ENCODE results near the gene WWOX. TPM values are rescaled to one million over a fixed set of nuclear protein-coding genes. Genes with fewer than 3 reads are reported as not detected.

Gene WWOX
- total RNA-seq, 1 experiment from 2014 or later = 28.3 TPM

DNA sequence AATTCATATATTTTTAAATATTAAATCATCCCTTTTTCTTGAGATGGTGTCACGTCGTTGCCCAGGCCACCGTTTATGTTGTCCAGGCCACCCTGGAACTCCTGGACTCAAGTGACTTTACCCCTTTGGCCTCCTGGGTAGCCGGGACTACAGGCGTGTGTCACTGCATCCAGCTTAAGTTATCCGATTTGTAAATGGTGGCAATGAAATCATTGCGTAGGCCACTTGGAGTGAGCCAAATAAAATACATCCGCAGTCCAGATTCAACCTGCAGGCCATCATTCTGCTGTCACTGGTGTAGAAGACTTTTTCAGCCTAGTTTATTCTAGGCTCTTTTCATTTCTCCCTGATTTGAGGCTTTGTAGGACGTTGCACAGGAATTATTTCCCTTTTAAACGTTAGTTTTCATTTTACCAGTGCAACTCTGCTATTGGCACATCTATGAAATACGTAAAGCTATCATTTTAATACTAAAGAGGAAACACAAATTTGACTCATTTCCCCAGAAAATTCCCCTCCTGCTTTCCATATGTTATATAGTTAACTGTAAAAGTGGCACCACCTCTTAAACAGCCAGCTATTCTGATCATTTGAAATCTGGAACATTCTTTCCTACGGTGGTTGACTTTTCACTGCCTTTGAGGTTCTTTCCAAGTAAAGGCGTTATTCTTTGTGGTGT lies 1051.3 kb downstream of the WWOX start:
- TF ChIP-seq CTCF (conservative IDR thresholded peaks at IDR 0.05; ENCODE audit: low read depth, low read length) (no peak), EZH2 (IDR thresholded peaks at IDR 0.05; ENCODE audit: low read length, unreplicated experiment) (no peak), EZH2phosphoT487 (IDR thresholded peaks at IDR 0.05; ENCODE audit: borderline replicate concordance, low read length) (no peak)
- CTCF ChIA-PET = no interaction called here
- Histone ChIP-seq H4K20me1 (ENCODE audit: low read length) (no peaks in the 10 kb centered on the region), H3K4me3 (ENCODE audit: low read length) (no peak overlapping the region), H2AFZ (ENCODE audit: low read length) (no peak overlapping the region), H3K36me3 (ENCODE audit: low read depth, low read length) (no peaks in the 10 kb centered on the region), H3K4me1 (ENCODE audit: insufficient read depth, low read length) (no peaks in the 10 kb centered on the region), H3K9me2 (replicated peaks; ENCODE audit: low read length) (no peaks in the 10 kb centered on the region), H3K79me2 (ENCODE audit: low read length) (no peaks in the 10 kb centered on the region), H3K9me3 (ENCODE audit: low read length) (no peaks in the 10 kb centered on the region), H3F3A (ENCODE audit: low read length, unreplicated experiment) (no peaks in the 10 kb centered on the region), H3K9ac (ENCODE audit: low read length) (no peak overlapping the region), H3K27ac (ENCODE audit: low read length) (no peak overlapping the region), H3K4me2 (ENCODE audit: low read length) (no peak overlapping the region), H3K27me3 (ENCODE audit: low read length) (no peaks in the 10 kb centered on the region)
- DNase-seq = no peak
- intact Hi-C loops (cut with micrococcal nuclease) = no loop called here
- ATAC-seq = no peak
- POLR2A ChIA-PET (ENCODE audit: unreplicated experiment) = no interaction called here
- no TSS peak for BruUV-seq (replicated peaks)

DNA sequence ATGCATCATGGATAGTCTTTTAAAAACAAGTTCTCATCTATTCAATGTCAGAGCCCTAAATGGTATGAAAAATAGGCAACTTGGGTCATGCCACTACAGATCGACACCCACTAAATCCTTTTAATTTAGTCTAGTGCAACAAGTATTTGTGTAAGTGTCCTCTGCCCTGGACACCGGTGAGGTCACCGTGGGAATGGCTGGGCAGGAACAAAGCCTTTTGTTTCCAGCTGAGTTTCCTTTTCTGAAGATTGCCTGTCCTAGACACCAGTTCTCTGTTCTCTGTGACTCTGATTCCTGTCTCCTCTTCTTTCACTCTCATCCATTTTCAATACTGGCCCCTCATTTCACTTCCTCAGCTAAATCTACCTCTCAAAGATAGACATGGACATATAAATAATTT lies 1054.6 kb downstream of the WWOX start:
- ATAC-seq (no peak), DNase-seq (no peak)
- ChIA-PET CTCF (no interaction called here), POLR2A (ENCODE audit: unreplicated experiment) (no interaction called here)
- Histone ChIP-seq H3K36me3 (ENCODE audit: low read depth, low read length) (no peaks in the 10 kb centered on the region), H4K20me1 (ENCODE audit: low read length) (no peaks in the 10 kb centered on the region), H3K9ac (ENCODE audit: low read length) (no peak overlapping the region), H3K79me2 (ENCODE audit: low read length) (no peaks in the 10 kb centered on the region), H3K4me3 (ENCODE audit: low read length) (no peak overlapping the region), H2AFZ (ENCODE audit: low read length) (no peak overlapping the region), H3K4me1 (ENCODE audit: insufficient read depth, low read length) (no peaks in the 10 kb centered on the region), H3K9me2 (replicated peaks; ENCODE audit: low read length) (no peaks in the 10 kb centered on the region), H3K9me3 (ENCODE audit: low read length) (no peaks in the 10 kb centered on the region), H3K27me3 (ENCODE audit: low read length) (no peaks in the 10 kb centered on the region), H3K4me2 (ENCODE audit: low read length) (no peak overlapping the region), H3F3A (ENCODE audit: low read length, unreplicated experiment) (no peaks in the 10 kb centered on the region), H3K27ac (ENCODE audit: low read length) (no peak overlapping the region)
- intact Hi-C loops (cut with micrococcal nuclease) = no loop called here
- TF ChIP-seq EZH2phosphoT487 (IDR thresholded peaks at IDR 0.05; ENCODE audit: borderline replicate concordance, low read length) (no peak), CTCF (conservative IDR thresholded peaks at IDR 0.05; ENCODE audit: low read depth, low read length) (no peak), EZH2 (IDR thresholded peaks at IDR 0.05; ENCODE audit: low read length, unreplicated experiment) (no peak)
- BruUV-seq (replicated peaks) = no TSS peak

GRCh38 chr16:79155471-79155870 lies 1056.0 kb downstream of the WWOX start:
- no peaks in the 10 kb centered on the region for H3K9me3 ChIP-seq (ENCODE audit: low read length)
- ATAC-seq (no peak), DNase-seq (no peak)
- TF ChIP-seq EZH2phosphoT487 (IDR thresholded peaks at IDR 0.05; ENCODE audit: borderline replicate concordance, low read length) (no peak), EZH2 (IDR thresholded peaks at IDR 0.05; ENCODE audit: low read length, unreplicated experiment) (no peak), CTCF (conservative IDR thresholded peaks at IDR 0.05; ENCODE audit: low read depth, low read length) (no peak)
- intact Hi-C loops (cut with micrococcal nuclease) = no loop called here
- BruUV-seq (replicated peaks) = no TSS peak
- H3K27ac ChIP-seq (ENCODE audit: low read length) = no peak overlapping the region
- no peak overlapping the region for H3K4me3 ChIP-seq (ENCODE audit: low read length)
- CTCF ChIA-PET = no interaction called here
- no peak overlapping the region for H3K4me2 ChIP-seq (ENCODE audit: low read length)
- no peaks in the 10 kb centered on the region for H3K27me3 ChIP-seq (ENCODE audit: low read length)
- no peaks in the 10 kb centered on the region for H3K36me3 ChIP-seq (ENCODE audit: low read depth, low read length)
- H3K4me1 ChIP-seq (ENCODE audit: insufficient read depth, low read length) = no peaks in the 10 kb centered on the region
- H4K20me1 ChIP-seq (ENCODE audit: low read length) = no peaks in the 10 kb centered on the region
- no peaks in the 10 kb centered on the region for H3F3A ChIP-seq (ENCODE audit: low read length, unreplicated experiment)
- POLR2A ChIA-PET (ENCODE audit: unreplicated experiment) = no interaction called here
- no peak overlapping the region for H3K9ac ChIP-seq (ENCODE audit: low read length)
- no peak overlapping the region for H2AFZ ChIP-seq (ENCODE audit: low read length)
- H3K9me2 ChIP-seq (replicated peaks; ENCODE audit: low read length) = no peaks in the 10 kb centered on the region
- no peaks in the 10 kb centered on the region for H3K79me2 ChIP-seq (ENCODE audit: low read length)
